H1 (cell line): ENCODE results near the gene ZNF148. TPM values are rescaled to one million over a fixed set of nuclear protein-coding genes. Genes with fewer than 3 reads are reported as not detected.

Source experiments
- CTCF ChIA-PET: fragments of 300-600 bp; sonication (Branson Sonifier 250); formaldehyde crosslinking; loops from one replicate; lab custom pipeline; 2021; ENCODE audit not compliant: partially characterized antibody; lab: Charles Lee
- POLR2A ChIA-PET: fragments of 300-600 bp; sonication (Branson Sonifier 250); formaldehyde crosslinking; loops from one replicate; lab custom pipeline; 2021; ENCODE audit warnings: inconsistent platforms; ENCODE audit not compliant: partially characterized antibody; lab: Charles Lee
- DNase-seq, 2 experiments: peaks; one replicate each; pipeline versions ENCODE4 v3.0.0 to v3.0.0-alpha.2; 2010 to 2022; ENCODE audit warnings: low spot score in 2 of 2, low read depth in 1 of 2, mixed read lengths in 1 of 2
- FAIRE-seq: peaks from 2 replicates; lab custom pipeline; 2011; peaks lifted over from hg19 to GRCh38; lab: Jason Lieb, UNC
- H2AFZ ChIP-seq: 2 replicates; pipeline ENCODE4 v1.8.1; 2012; ENCODE audit warnings: low read length, inconsistent platforms
- H2AK5ac ChIP-seq: 2 replicates; pipeline ENCODE4 v1.6.1; 2013; ENCODE audit warnings: low read depth, low read length
- H2BK120ac ChIP-seq: replicated peaks from 2 replicates; pipeline ENCODE3; 2013; ENCODE audit warnings: low read depth, low read length, inconsistent platforms
- H2BK12ac ChIP-seq: 2 replicates; pipeline ENCODE4 v1.6.1; 2013; ENCODE audit warnings: low read depth, low read length
- H2BK15ac ChIP-seq: 2 replicates; pipeline ENCODE4 v1.6.1; 2013; ENCODE audit warnings: low read length
- H2BK20ac ChIP-seq: 2 replicates; pipeline ENCODE4 v1.6.1; 2013; ENCODE audit warnings: low read length
- H2BK5ac ChIP-seq: 2 replicates; pipeline ENCODE4 v1.6.1; 2013; ENCODE audit warnings: low read depth, low read length
- H3K14ac ChIP-seq: 2 replicates; pipeline ENCODE4 v1.6.1; 2013; ENCODE audit warnings: inconsistent platforms; ENCODE audit not compliant: insufficient read length
- H3K18ac ChIP-seq: 2 replicates; pipeline ENCODE4 v1.6.1; 2013; ENCODE audit warnings: low read length; ENCODE audit errors: extremely low read depth
- H3K23ac ChIP-seq: 2 replicates; pipeline ENCODE4 v1.6.1; 2013; ENCODE audit warnings: inconsistent platforms; ENCODE audit not compliant: insufficient read length
- H3K23me2 ChIP-seq: 2 replicates; pipeline ENCODE4 v1.6.1; 2013; ENCODE audit warnings: low read depth, low read length
- H3K27ac ChIP-seq: 2 replicates; pipeline ENCODE4 v1.6.1; 2011; ENCODE audit warnings: low read depth, low read length, inconsistent platforms
- H3K27me3 ChIP-seq, 4 experiments: replicated peaks in 1 of 4; 1 replicate in 1 of 4; 2 replicates in 3 of 4; pipeline versions ENCODE4 v1.6.1 to v1.8.1; 2011 to 2013; ENCODE audit warnings: low read length in 3 of 4, mild to moderate bottlenecking in 3 of 4, inconsistent platforms in 2 of 4, mixed read lengths in 2 of 4, moderate library complexity in 1 of 4; ENCODE audit not compliant: control insufficient read depth in 3 of 4, insufficient read depth in 3 of 4; ENCODE audit errors: extremely low read depth in 1 of 4
- H3K36me3 ChIP-seq, 4 experiments: 2 replicates each; pipeline versions ENCODE4 v1.6.1 to v1.8.1; 2011 to 2013; ENCODE audit warnings: mild to moderate bottlenecking in 4 of 4, low read length in 3 of 4, moderate library complexity in 2 of 4, control low read depth in 1 of 4, inconsistent platforms in 1 of 4; ENCODE audit not compliant: insufficient read depth in 4 of 4, control insufficient read depth in 2 of 4
- H3K4ac ChIP-seq: replicated peaks from 2 replicates; pipeline ENCODE3; 2013; ENCODE audit warnings: low read length, low read depth, mixed read lengths, inconsistent platforms; ENCODE audit not compliant: insufficient read length
- H3K4me1 ChIP-seq, 4 experiments: replicated peaks in 1 of 4; 1 replicate in 1 of 4; 2 replicates in 3 of 4; pipeline versions ENCODE4 v1.6.1 to v1.8.1; 2011 to 2013; ENCODE audit warnings: low read length in 3 of 4, inconsistent platforms in 2 of 4, mixed read lengths in 1 of 4; ENCODE audit not compliant: insufficient read depth in 4 of 4, control insufficient read depth in 3 of 4
- H3K4me2 ChIP-seq, 2 experiments: 2 replicates each; pipeline versions ENCODE4 v1.6.1 to v1.8.1; 2011 to 2013; ENCODE audit warnings: low read depth in 2 of 2, low read length in 2 of 2, control low read depth in 1 of 2, inconsistent platforms in 1 of 2, mild to moderate bottlenecking in 1 of 2; ENCODE audit not compliant: insufficient read depth in 1 of 2
- H3K4me3 ChIP-seq, 4 experiments: fragments of 200-600, 300-600 bp in 1 of 4; sonication (generic), shearing (Covaris generic), sonication (Bioruptor Twin) in 1 of 4; 2 replicates each; pipeline versions ENCODE4 v1.5.1 to v1.8.1; 2011 to 2016; ENCODE audit warnings: low read length in 4 of 4, low read depth in 3 of 4, control low read depth in 2 of 4, inconsistent platforms in 2 of 4, mild to moderate bottlenecking in 2 of 4, mixed read lengths in 1 of 4, moderate library complexity in 1 of 4; ENCODE audit not compliant: insufficient read depth in 2 of 4; ENCODE audit errors: extremely low read depth in 1 of 4
- H3K56ac ChIP-seq: replicated peaks from 2 replicates; pipeline ENCODE3; 2013; ENCODE audit warnings: low read depth, mild to moderate bottlenecking, mixed read lengths, low read length, inconsistent platforms; ENCODE audit not compliant: insufficient read length
- H3K79me1 ChIP-seq: 2 replicates; pipeline ENCODE4 v1.6.1; 2013; ENCODE audit warnings: low read depth, low read length, control low read depth
- H3K79me2 ChIP-seq, 2 experiments: 2 replicates each; pipeline versions ENCODE4 v1.6.1 to v1.8.1; 2012 to 2013; ENCODE audit warnings: low read length in 2 of 2, mild to moderate bottlenecking in 2 of 2, inconsistent platforms in 1 of 2; ENCODE audit not compliant: insufficient read depth in 2 of 2, control insufficient read depth in 1 of 2
- H3K9ac ChIP-seq, 4 experiments: replicated peaks in 1 of 4; 1 replicate in 1 of 4; 2 replicates in 3 of 4; pipeline versions ENCODE4 v1.6.1 to v1.8.1; 2011 to 2013; ENCODE audit warnings: low read depth in 3 of 4, low read length in 3 of 4, control low read depth in 2 of 4, mild to moderate bottlenecking in 2 of 4, moderate library complexity in 2 of 4, inconsistent platforms in 1 of 4; ENCODE audit errors: extremely low read depth in 1 of 4
- H3K9me3 ChIP-seq, 2 experiments: 2 replicates each; pipeline versions ENCODE4 v1.6.1 to v1.8.1; 2012 to 2013; ENCODE audit warnings: mild to moderate bottlenecking in 2 of 2, moderate library complexity in 2 of 2, control low read depth in 1 of 2, inconsistent platforms in 1 of 2, low read depth in 1 of 2, low read length in 1 of 2, mixed read lengths in 1 of 2; ENCODE audit not compliant: insufficient read depth in 2 of 2
- H4K20me1 ChIP-seq, 2 experiments: replicated peaks in 1 of 2; 2 replicates each; pipeline versions ENCODE3 to v1.8.1; 2011 to 2013; ENCODE audit warnings: inconsistent platforms in 2 of 2, low read length in 2 of 2, mild to moderate bottlenecking in 1 of 2; ENCODE audit not compliant: insufficient read depth in 2 of 2, control insufficient read depth in 1 of 2
- H4K5ac ChIP-seq: 2 replicates; pipeline ENCODE4 v1.6.1; 2013; ENCODE audit warnings: low read length, low read depth, mixed read lengths, inconsistent platforms; ENCODE audit not compliant: insufficient read length
- H4K8ac ChIP-seq: 2 replicates; pipeline ENCODE4 v1.8.0; 2013; ENCODE audit warnings: mild to moderate bottlenecking, moderate library complexity, low read length, inconsistent platforms; ENCODE audit not compliant: insufficient read depth; ENCODE audit errors: extremely low read depth
- H4K91ac ChIP-seq: replicated peaks from 2 replicates; pipeline ENCODE3; 2013; ENCODE audit warnings: low read length, mixed read lengths, inconsistent platforms; ENCODE audit not compliant: insufficient read length
- E2F6 ChIP-seq: IDR thresholded peaks from 2 replicates; pipeline ENCODE4 v1.6.1; 2012; ENCODE audit warnings: inconsistent platforms
- EP300 ChIP-seq, 2 experiments: IDR thresholded peaks; 1 replicate in 1 of 2; 2 replicates in 1 of 2; pipeline ENCODE4 v1.6.1; 2011 to 2012; ENCODE audit warnings: low read depth in 2 of 2, low read length in 2 of 2, mild to moderate bottlenecking in 2 of 2, borderline replicate concordance in 1 of 2, inconsistent platforms in 1 of 2, moderate library complexity in 1 of 2
- EZH2 ChIP-seq: fragments of 200-600 bp; sonication (generic); IDR thresholded peaks from 2 replicates; pipeline ENCODE4 v1.7.1; 2012; ENCODE audit warnings: low read depth, mild to moderate bottlenecking, moderate library complexity, low read length, inconsistent platforms; ENCODE audit not compliant: severe bottlenecking
- MAFK ChIP-seq: IDR thresholded peaks from 2 replicates; pipeline ENCODE4 v1.6.1; 2012; ENCODE audit warnings: low read depth, mild to moderate bottlenecking, improper control_type of control experiment, low read length
- NANOG ChIP-seq: IDR thresholded peaks from 2 replicates; pipeline ENCODE4 v1.6.1; 2011; ENCODE audit warnings: low read length, low read depth, mild to moderate bottlenecking, inconsistent platforms; ENCODE audit not compliant: insufficient read depth, poor library complexity, severe bottlenecking
- NRF1 ChIP-seq: IDR thresholded peaks from 2 replicates; pipeline ENCODE4 v1.6.1; 2011; ENCODE audit warnings: mild to moderate bottlenecking, low read depth, low read length, improper control_type of control experiment
- RAD21 ChIP-seq, 2 experiments: IDR thresholded peaks in 1 of 2; conservative IDR thresholded peaks in 1 of 2; 2 replicates each; pipeline ENCODE4 v1.6.1; 2011; ENCODE audit warnings: low read depth in 2 of 2, low read length in 2 of 2, improper control_type of control experiment in 1 of 2, inconsistent platforms in 1 of 2, mild to moderate bottlenecking in 1 of 2, moderate library complexity in 1 of 2
- RBBP5 ChIP-seq: IDR thresholded peaks from 2 replicates; pipeline ENCODE4 v1.7.1; 2012; ENCODE audit warnings: low read depth, mild to moderate bottlenecking, inconsistent platforms, low read length, moderate library complexity, borderline replicate concordance
- SIN3A ChIP-seq, 2 experiments: IDR thresholded peaks in 1 of 2; conservative IDR thresholded peaks in 1 of 2; 2 replicates each; pipeline ENCODE4 v1.6.1; 2011 to 2012; ENCODE audit warnings: low read length in 2 of 2, improper control_type of control experiment in 1 of 2, low read depth in 1 of 2, mild to moderate bottlenecking in 1 of 2
- SRF ChIP-seq: IDR thresholded peaks from 2 replicates; pipeline ENCODE4 v1.6.1; 2011; ENCODE audit warnings: mild to moderate bottlenecking, low read depth, low read length, moderate library complexity
- TAF7 ChIP-seq: optimal IDR thresholded peaks from 2 replicates; pipeline ENCODE3; 2011; ENCODE audit warnings: low read depth, mild to moderate bottlenecking, inconsistent platforms, low read length, moderate library complexity, borderline replicate concordance
- WGBS, 2 experiments: shearing (Covaris generic) in 1 of 2; methylation state at CpG; one replicate each; pipeline versions ENCODE4 v1.1.6 to v1.1.7; 2013 to 2015; ENCODE audit warnings: low lambda C conversion rate in 2 of 2, mixed read lengths in 2 of 2, inconsistent platforms in 1 of 2, low coverage in 1 of 2, missing lambda C conversion rate in 1 of 2; ENCODE audit not compliant: insufficient replicate concordance in 2 of 2, insufficient coverage in 1 of 2, insufficient read length in 1 of 2; ENCODE audit errors: extremely low coverage in 1 of 2, missing lambda C conversion rate in 1 of 2; 5-methylcytosine and 5-hydroxymethylcytosine counted together
- polyA plus RNA-seq, 7 experiments: library from polyadenylated mRNA; depleted of rRNA in 3 of 7; stranded (reverse) in 5 of 7; unstranded in 2 of 7; fragments of >200 nt in 5 of 7; fragments of 200-250 nt in 2 of 7; gene quantifications; 1 replicate in 5 of 7; 2 replicates in 1 of 7; 4 replicates in 1 of 7; pipeline versions ENCODE4 v1.2.1 to v1.2.3, GENCODE V29; 2011 to 2013; ENCODE audit warnings: missing spikeins in 2 of 7, mixed read lengths in 2 of 7
- total RNA-seq: library from RNA; stranded (reverse); fragmentation: NEBNext Ultra II Directional; extraction: Animal tissue kit (Norgen Biotek cat#: 25700); gene quantifications from 2 replicates; pipeline ENCODE4 v1.2.1, GENCODE V29; 2021

The ZNF148 gene
- total and polyA plus RNA-seq, 2 of the 8 experiments (the other 6 are each of a cell fraction or from before 2014, with no cell fraction given), result 3.7 to 22.6 TPM

- Histone ChIP-seq H3K27ac (no peak overlapping the region), H2BK15ac (no peak overlapping the region), H3K27me3 (no peaks in the 10 kb centered on the region), H2AFZ (no peak overlapping the region), H3K56ac (no peak overlapping the region), H3K9me3 (no peaks in the 10 kb centered on the region), H2BK5ac (no peak overlapping the region), H3K79me1 (no peaks in the 10 kb centered on the region), H3K14ac (no peak overlapping the region), H3K18ac (no peak overlapping the region), H3K23me2 (no peaks in the 10 kb centered on the region), H4K91ac (no peak overlapping the region), H3K4ac (no peak overlapping the region), H2BK12ac (no peak overlapping the region), H4K5ac (no peak overlapping the region), H3K79me2 (no peaks in the 10 kb centered on the region), H2BK20ac (no peak overlapping the region), H4K20me1 (no peaks in the 10 kb centered on the region), H2AK5ac (no peak overlapping the region), H3K23ac (no peak overlapping the region), H3K4me3 (no peak overlapping the region), H3K4me2 (no peak overlapping the region), H4K8ac (no peak overlapping the region), H3K36me3 (0 out of 8 replicates have a peak, but pooled peaks cover 0 to under 1% (median 0%) of the 10 kb centered on the region in 4 experiments), H3K4me1 (peaks cover 0 to 8% (median 3%) of the 10 kb centered on the region in 4 experiments; a peak in 4 of 7 replicates), H2BK120ac (no peak overlapping the region), H3K9ac (no peak overlapping the region)
- CTCF ChIA-PET, result interaction anchor here (0.8 to 2.8 kb wide), 8 partner anchors 9 to 174 kb away, joined by 3 to 11 read pairs (median 3); no protein-coding TSS in a partner anchor
- 90% methylated on average over 1 of the region's 1 CpG; no CpG with 5 or more reads in 1 of the 2 experiments for whole genome bisulfite sequencing, 2 experiments
- no peak for DNase-seq
- POLR2A ChIA-PET, result interaction anchor here (1.2 kb wide), 1 partner anchor 11 kb away, joined by 3 read pairs; no protein-coding TSS in a partner anchor
- FAIRE-seq, result no peak
- TF ChIP-seq RAD21 (IDR thresholded peaks at IDR 0.05 in 1 of 2, conservative IDR thresholded peaks at IDR 0.05 in 1 of 2; ENCODE audit: low read depth in 2 of 2, low read length in 2 of 2) (no peak), TAF7 (no peak), NRF1 (no peak), E2F6 (no peak), NANOG (no peak), SIN3A (conservative IDR thresholded peaks at IDR 0.05 in 1 of 2, IDR thresholded peaks at IDR 0.05 in 1 of 2; ENCODE audit: low read depth in 1 of 2, low read length in 2 of 2) (no peak), MAFK (no peak), EZH2 (no peak), SRF (no peak), EP300 (IDR thresholded peaks at IDR 0.05; ENCODE audit: borderline replicate concordance in 1 of 2, low read depth in 2 of 2, low read length in 2 of 2) (no peak), RBBP5 (no peak)
- TF ChIP-seq, all 59 proteins: peak for 0
Observed at GRCh38 chr3:125179884-125180240, 195.3 kb downstream of the ZNF148 start.
